ENCODE data around the gene ACSF3. TPM values are rescaled to one million over a fixed set of nuclear protein-coding genes. Genes with fewer than 3 reads are reported as not detected.
"Not testable (repeated sequence)": the region's sequence is repeated elsewhere in the genome, so short reads cannot be mapped to it uniquely, and the experiment has no call there.

Gene ACSF3
- total and polyA plus RNA-seq, 7 donors = 13.4 to 26.5 (median 16.2) TPM

DNA sequence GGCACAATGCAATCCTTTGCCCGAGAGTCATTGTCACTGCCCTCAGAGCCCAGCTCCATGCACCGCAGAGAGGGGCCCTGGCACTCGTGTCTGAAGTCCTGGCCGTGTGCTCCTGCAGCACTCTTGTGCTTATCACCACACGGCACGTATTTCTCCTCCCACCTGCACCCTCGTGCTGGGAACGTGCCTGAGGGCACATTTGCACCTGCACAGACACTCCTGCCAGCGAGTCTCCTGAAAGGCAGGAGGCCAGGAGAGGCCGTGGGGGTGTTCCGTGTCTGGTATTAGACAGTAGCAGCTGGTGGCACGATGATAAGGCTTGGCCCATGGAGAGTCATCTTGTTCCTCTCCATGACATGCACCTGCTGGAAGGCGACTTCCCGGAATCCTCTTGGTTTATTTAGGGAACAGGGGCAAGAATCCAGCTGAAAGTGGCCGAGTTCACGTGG is 3.4 kb upstream of the ACSF3 start:
- intact Hi-C loops (cut with DNase I) = loop anchor here (5.0 to 10.0 kb wide), 3 partner anchors 125 to 278 kb away; partner anchors contain the start of genes APRT (in 2 of the 2) and ZNF778 (in 1 of the 2)
- H3K4me3 ChIP-seq = no peak overlapping the region
- WGBS, 3 donors = 22 to 31% (median 22%) methylated on average over 16 of the region's 16 CpGs
- no peaks in the 10 kb centered on the region for H3K9me3 ChIP-seq
- DNase-seq = no peak
- no peak overlapping the region for H3K27ac ChIP-seq
- H3K36me3 ChIP-seq (ENCODE audit: insufficient read depth in 1 of 2, low read depth in 1 of 2) = no peaks in the 10 kb centered on the region
- ATAC-seq = peak in 3 of 4 donors; percentile 44 to 53 (median 45)
- peaks cover 7% of the 10 kb centered on the region for H3K4me1 ChIP-seq
- TF ChIP-seq, protein P1, sequence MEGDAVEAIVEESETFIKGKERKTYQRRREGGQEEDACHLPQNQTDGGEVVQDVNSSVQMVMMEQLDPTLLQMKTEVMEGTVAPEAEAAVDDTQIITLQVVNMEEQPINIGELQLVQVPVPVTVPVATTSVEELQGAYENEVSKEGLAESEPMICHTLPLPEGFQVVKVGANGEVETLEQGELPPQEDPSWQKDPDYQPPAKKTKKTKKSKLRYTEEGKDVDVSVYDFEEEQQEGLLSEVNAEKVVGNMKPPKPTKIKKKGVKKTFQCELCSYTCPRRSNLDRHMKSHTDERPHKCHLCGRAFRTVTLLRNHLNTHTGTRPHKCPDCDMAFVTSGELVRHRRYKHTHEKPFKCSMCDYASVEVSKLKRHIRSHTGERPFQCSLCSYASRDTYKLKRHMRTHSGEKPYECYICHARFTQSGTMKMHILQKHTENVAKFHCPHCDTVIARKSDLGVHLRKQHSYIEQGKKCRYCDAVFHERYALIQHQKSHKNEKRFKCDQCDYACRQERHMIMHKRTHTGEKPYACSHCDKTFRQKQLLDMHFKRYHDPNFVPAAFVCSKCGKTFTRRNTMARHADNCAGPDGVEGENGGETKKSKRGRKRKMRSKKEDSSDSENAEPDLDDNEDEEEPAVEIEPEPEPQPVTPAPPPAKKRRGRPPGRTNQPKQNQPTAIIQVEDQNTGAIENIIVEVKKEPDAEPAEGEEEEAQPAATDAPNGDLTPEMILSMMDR (IDR thresholded peaks at IDR 0.05) = no peak
- H3K27me3 ChIP-seq (ENCODE audit: insufficient read depth in 3 of 3, low read length in 2 of 3) = peaks cover 0 to 39% (median 15%) of the 10 kb centered on the region in 3 donors

DNA sequence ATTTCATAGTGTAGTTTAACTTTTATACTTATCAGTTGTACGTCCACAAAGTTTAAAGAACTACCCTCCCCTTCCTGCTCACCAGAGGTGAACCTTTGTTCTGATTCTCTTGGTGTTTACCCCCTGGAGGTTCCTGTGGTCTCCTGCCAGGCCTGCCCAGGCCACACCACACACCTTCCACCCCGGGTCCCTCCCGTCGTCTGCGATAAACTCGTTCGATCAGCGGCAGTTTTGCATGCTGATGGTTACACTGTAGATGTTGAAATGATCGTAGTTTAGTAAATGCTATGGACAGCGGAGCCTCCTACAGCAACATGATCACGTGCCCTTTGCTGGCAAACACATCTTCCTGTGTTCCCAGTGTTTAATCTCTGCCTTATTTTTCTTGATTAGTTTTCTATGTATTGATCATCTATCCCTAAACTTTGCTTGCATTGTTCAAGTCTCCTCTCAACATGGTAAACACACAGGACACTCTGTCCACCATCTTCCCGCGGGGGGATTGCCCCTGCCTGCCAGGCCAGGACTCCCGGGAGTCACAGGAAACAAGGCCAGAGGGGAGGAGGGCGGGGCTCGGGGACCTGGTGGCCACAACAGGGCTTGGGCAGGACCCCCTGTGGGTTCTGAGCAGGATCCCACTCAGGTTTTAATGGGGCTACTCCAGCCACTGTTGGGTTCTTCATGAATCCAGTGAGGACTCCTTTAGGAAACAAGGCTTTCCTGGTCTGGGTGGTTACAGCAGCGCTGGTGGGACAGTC is 2.8 kb upstream of the ACSF3 start:
- no peak overlapping the region for H3K27ac ChIP-seq
- WGBS, 3 donors = 55 to 65% (median 57%) methylated on average over 17 of the region's 17 CpGs
- H3K27me3 ChIP-seq (ENCODE audit: insufficient read depth in 3 of 3, low read length in 2 of 3) = peaks cover 0 to 33% (median 12%) of the 10 kb centered on the region in 3 donors
- no peaks in the 10 kb centered on the region for H3K36me3 ChIP-seq (ENCODE audit: insufficient read depth in 1 of 2, low read depth in 1 of 2)
- H3K9me3 ChIP-seq = no peaks in the 10 kb centered on the region
- TF ChIP-seq, protein P1 (IDR thresholded peaks at IDR 0.05) = no peak
- no peak for DNase-seq
- no peak for ATAC-seq
- peaks cover 9% of the 10 kb centered on the region for H3K4me1 ChIP-seq
- intact Hi-C loops (cut with DNase I) = loop anchor here (5.0 to 10.0 kb wide), 3 partner anchors 124 to 279 kb away; partner anchors contain the start of genes APRT (in 2 of the 2) and ZNF778 (in 1 of the 2)
- no peak overlapping the region for H3K4me3 ChIP-seq

DNA sequence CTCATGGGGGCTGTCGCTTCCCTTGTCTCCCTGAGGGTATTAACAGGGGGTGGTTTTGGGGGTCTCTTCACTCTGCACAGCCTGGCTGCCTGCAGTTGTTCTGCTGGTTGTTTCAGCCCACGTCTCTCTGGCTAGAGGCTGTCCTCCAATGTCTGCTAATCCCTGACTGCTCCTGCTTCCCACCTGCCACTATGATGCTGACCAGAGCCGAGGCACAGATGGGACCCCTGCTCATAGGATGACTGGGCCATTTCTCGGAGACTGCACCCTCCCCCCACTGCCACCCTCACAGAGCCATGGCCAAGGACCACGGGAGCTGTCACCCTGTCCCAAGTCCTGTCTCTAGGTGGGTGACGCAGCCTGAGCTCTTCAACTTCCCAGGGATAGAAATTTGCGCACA is 1.6 kb upstream of the ACSF3 start:
- Histone ChIP-seq H3K4me1 (peaks cover 9% of the 10 kb centered on the region), H3K4me3 (no peak overlapping the region), H3K27ac (no peak overlapping the region), H3K36me3 (ENCODE audit: insufficient read depth in 1 of 2, low read depth in 1 of 2) (no peaks in the 10 kb centered on the region), H3K9me3 (no peaks in the 10 kb centered on the region), H3K27me3 (ENCODE audit: insufficient read depth in 3 of 3, low read length in 2 of 3) (peaks cover 0 to 21% (median 6%) of the 10 kb centered on the region in 3 donors)
- TF ChIP-seq, protein P1 (IDR thresholded peaks at IDR 0.05) = no peak
- WGBS, 3 donors = 63 to 72% (median 66%) methylated on average over 7 of the region's 7 CpGs
- no peak for ATAC-seq
- intact Hi-C loops (cut with DNase I) = loop anchor here (5.0 to 10.0 kb wide), 3 partner anchors 123 to 280 kb away; partner anchors contain the start of genes APRT (in 2 of the 2) and ZNF778 (in 1 of the 2)
- no peak for DNase-seq

DNA sequence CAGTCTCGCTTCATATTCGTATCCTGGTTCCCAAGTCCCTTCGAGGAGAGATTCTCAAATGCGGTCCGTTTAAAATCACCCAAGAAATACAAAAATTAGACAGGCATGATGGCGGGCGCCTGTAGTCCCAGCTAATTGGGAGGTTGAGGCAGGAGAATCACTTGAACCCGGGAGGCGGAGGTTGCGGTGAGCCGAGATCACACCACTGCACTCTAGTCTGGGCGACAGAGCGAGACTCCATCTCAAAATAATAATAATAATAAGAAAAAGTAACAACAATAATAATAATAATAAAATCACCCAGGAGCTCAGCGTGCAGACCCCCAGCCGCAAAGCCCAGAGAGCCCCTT is 425 bp upstream of the ACSF3 start:
- intact Hi-C loops (cut with DNase I) = loop anchor here (5.0 to 10.0 kb wide), 3 partner anchors 122 to 281 kb away; partner anchors contain the start of genes APRT (in 2 of the 2) and ZNF778 (in 1 of the 2)
- not testable (repeated sequence) for H3K9me3 ChIP-seq; ATAC-seq; H3K36me3 ChIP-seq (ENCODE audit: insufficient read depth in 1 of 2, low read depth in 1 of 2); DNase-seq
- peak overlapping the region; percentile 95 for H3K4me3 ChIP-seq
- peaks cover 0 to 11% (median 3%) of the 10 kb centered on the region in 3 donors for H3K27me3 ChIP-seq (ENCODE audit: insufficient read depth in 3 of 3, low read length in 2 of 3)
- peaks cover 16% of the 10 kb centered on the region for H3K4me1 ChIP-seq
- peak overlapping the region; percentile 72 for H3K27ac ChIP-seq
- WGBS, 3 donors = 59 to 64% (median 60%) methylated on average over 15 of the region's 15 CpGs

DNA sequence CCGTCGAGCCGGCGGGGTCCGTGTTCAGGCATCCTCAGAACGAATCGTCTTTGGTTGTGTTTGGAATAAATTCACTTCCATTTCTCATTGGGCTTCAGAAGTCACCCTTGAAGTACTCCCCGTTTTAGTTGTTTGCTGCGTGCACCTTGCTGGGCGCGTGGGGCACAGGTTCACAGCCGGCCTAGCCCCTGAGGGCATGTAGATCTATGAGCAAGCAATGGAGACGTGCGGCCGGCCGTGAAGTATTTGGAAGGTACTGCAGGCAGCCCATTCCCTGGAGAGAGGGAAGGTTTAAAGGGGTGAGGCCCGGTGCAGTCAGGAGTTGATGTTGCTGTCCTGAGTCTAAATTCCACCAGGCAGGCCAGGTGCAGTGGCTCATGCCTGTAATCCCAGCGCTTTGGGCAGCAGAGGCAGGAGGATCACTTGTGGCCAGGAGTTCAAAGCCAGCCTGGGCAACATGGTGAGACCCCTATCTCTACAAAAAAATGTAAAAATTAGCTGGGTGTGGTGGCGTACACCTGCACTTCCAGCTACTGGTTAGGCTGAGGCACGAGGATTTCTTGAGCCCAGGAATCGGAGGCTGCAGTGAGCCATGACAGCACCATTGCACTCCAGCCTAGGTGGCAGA is 714 bp downstream of the ACSF3 start:
- Histone ChIP-seq H3K27ac (peak overlapping the region; percentile 72), H3K4me3 (peak overlapping the region; percentile 95), H3K36me3 (ENCODE audit: insufficient read depth in 1 of 2, low read depth in 1 of 2) (peaks cover 0 to 9% of the 10 kb centered on the region in 2 donors), H3K27me3 (ENCODE audit: insufficient read depth in 3 of 3, low read length in 2 of 3) (peaks cover 0 to 3% (median 3%) of the 10 kb centered on the region in 3 donors), H3K9me3 (no peaks in the 10 kb centered on the region), H3K4me1 (peaks cover 16% of the 10 kb centered on the region)
- intact Hi-C loops (cut with DNase I) = loop anchor here (5.0 to 10.0 kb wide), 3 partner anchors 120 to 282 kb away; partner anchors contain the start of genes APRT (in 2 of the 2) and ZNF778 (in 1 of the 2)
- no peak for DNase-seq
- TF ChIP-seq, protein P1 (IDR thresholded peaks at IDR 0.05) = no peak
- peak in 1 of 4 donors; percentile 28 for ATAC-seq
- WGBS, 3 donors = 12 to 13% (median 12%) methylated on average over 21 of the region's 21 CpGs
